SU-DHL-6 (cell line): ENCODE measurements around the gene PRCC.

Experiments
- H2AFZ ChIP-seq: fragments of 200-600 bp; sonication (generic); 2 replicates; pipeline ENCODE4 v1.6.1; 2014; ENCODE audit warnings: low read depth, mild to moderate bottlenecking, moderate library complexity, mixed read lengths, antibody characterized with exemption, low read length; ENCODE audit not compliant: severe bottlenecking
- H3F3A ChIP-seq: fragments of 200-600 bp; shearing (Covaris generic); 2 replicates; pipeline ENCODE4 v1.6.0; 2016; ENCODE audit warnings: antibody characterized with exemption, mild to moderate bottlenecking; ENCODE audit not compliant: insufficient read depth
- H3K27ac ChIP-seq: fragments of 200-600 bp; sonication (generic); 2 replicates; pipeline ENCODE4 v1.5.1; 2016; ENCODE audit warnings: low read depth, mild to moderate bottlenecking, low read length, moderate library complexity, mixed read lengths
- H3K27me3 ChIP-seq: fragments of 200-600 bp; sonication (generic), shearing (Covaris generic); 2 replicates; pipeline ENCODE4 v1.6.0; 2014; ENCODE audit warnings: mild to moderate bottlenecking, low read length
- H3K36me3 ChIP-seq: fragments of 200-600 bp; sonication (generic); 2 replicates; pipeline ENCODE4 v1.6.1; 2014; ENCODE audit warnings: mild to moderate bottlenecking, low read length, mixed read lengths
- H3K4me2 ChIP-seq: fragments of 300-600, 200-600 bp; shearing (Covaris generic), sonication (generic); 2 replicates; pipeline ENCODE4 v1.6.0; 2014; ENCODE audit warnings: low read length, low read depth, mild to moderate bottlenecking; ENCODE audit not compliant: poor library complexity, severe bottlenecking
- H3K4me3 ChIP-seq: fragments of 200-600 bp; sonication (generic); 2 replicates; pipeline ENCODE4 v1.5.1; 2014; ENCODE audit warnings: antibody characterized with exemption, low read length, mild to moderate bottlenecking, mixed read lengths; ENCODE audit not compliant: insufficient read depth, poor library complexity, severe bottlenecking
- H3K79me2 ChIP-seq: fragments of 200-600 bp; sonication (generic); 2 replicates; pipeline ENCODE4 v1.6.1; 2014; ENCODE audit warnings: mild to moderate bottlenecking, low read length, moderate library complexity; ENCODE audit not compliant: insufficient read depth
- H3K9ac ChIP-seq: fragments of 200-600 bp; sonication (generic); 2 replicates; pipeline ENCODE4 v1.7.0; 2014; ENCODE audit warnings: mild to moderate bottlenecking, low read length
- H3K9me2 ChIP-seq: fragments of 200-600 bp; sonication (generic); replicated peaks from 2 replicates; pipeline ENCODE4 v1.6.1; 2014; ENCODE audit warnings: low read length; ENCODE audit not compliant: insufficient read depth
- H3K9me3 ChIP-seq: fragments of 200-600 bp; sonication (generic); 2 replicates; pipeline ENCODE4 v1.6.1; 2014; ENCODE audit warnings: low read length, mixed read lengths; ENCODE audit not compliant: insufficient read depth
- H4K20me1 ChIP-seq: fragments of 200-600 bp; sonication (generic); 2 replicates; pipeline ENCODE4 v1.6.1; 2014; ENCODE audit warnings: low read depth, mild to moderate bottlenecking, antibody characterized with exemption, low read length, moderate library complexity, mixed read lengths
- CTCF ChIP-seq: fragments of 200-600 bp; sonication (generic); IDR thresholded peaks from one replicate; pipeline ENCODE4 v1.5.1; 2017; ENCODE audit warnings: antibody characterized with exemption, mild to moderate bottlenecking, low read length, moderate library complexity; ENCODE audit not compliant: insufficient read depth, poor library complexity, severe bottlenecking
- EZH2phosphoT487 ChIP-seq: fragments of 200-600 bp; sonication (generic), shearing (Covaris generic); conservative IDR thresholded peaks from 2 replicates; pipeline ENCODE4 v1.6.1; 2018; ENCODE audit warnings: mild to moderate bottlenecking, antibody characterized with exemption, low read length, moderate library complexity, mixed read lengths

Gene PRCC

GRCh38 chr1:156832434-156832833 lies 65.1 kb downstream of the PRCC start:
- H3K4me2 ChIP-seq = no peak overlapping the region
- H3K9me2 ChIP-seq = no peaks in the 10 kb centered on the region
- no peaks in the 10 kb centered on the region for H3F3A ChIP-seq
- H3K27me3 ChIP-seq = no peaks in the 10 kb centered on the region
- H3K9ac ChIP-seq = no peak overlapping the region
- no peak overlapping the region for H2AFZ ChIP-seq
- H3K9me3 ChIP-seq = no peaks in the 10 kb centered on the region
- no peaks in the 10 kb centered on the region for H3K79me2 ChIP-seq
- TF ChIP-seq EZH2phosphoT487 (no peak), CTCF (no peak)
- no peak overlapping the region for H3K4me3 ChIP-seq
- no peaks in the 10 kb centered on the region for H3K36me3 ChIP-seq
- no peaks in the 10 kb centered on the region for H4K20me1 ChIP-seq
- H3K27ac ChIP-seq = no peak overlapping the region

GRCh38 chr1:156833603-156834002 lies 66.3 kb downstream of the PRCC start:
- TF ChIP-seq CTCF (no peak), EZH2phosphoT487 (no peak)
- Histone ChIP-seq H3K36me3 (no peaks in the 10 kb centered on the region), H3K4me3 (no peak overlapping the region), H3K9me3 (no peaks in the 10 kb centered on the region), H2AFZ (no peak overlapping the region), H3F3A (no peaks in the 10 kb centered on the region), H3K9ac (no peak overlapping the region), H4K20me1 (no peaks in the 10 kb centered on the region), H3K27me3 (no peaks in the 10 kb centered on the region), H3K27ac (no peak overlapping the region), H3K4me2 (no peak overlapping the region), H3K9me2 (no peaks in the 10 kb centered on the region), H3K79me2 (no peaks in the 10 kb centered on the region)

- no peak overlapping the region for H3K27ac ChIP-seq
- no peaks in the 10 kb centered on the region for H4K20me1 ChIP-seq
- no peak overlapping the region for H3K9ac ChIP-seq
- H3F3A ChIP-seq = no peaks in the 10 kb centered on the region
- H2AFZ ChIP-seq = no peak overlapping the region
- H3K4me3 ChIP-seq = no peak overlapping the region
- H3K9me3 ChIP-seq = no peaks in the 10 kb centered on the region
- no peak overlapping the region for H3K4me2 ChIP-seq
- H3K79me2 ChIP-seq = no peaks in the 10 kb centered on the region
- H3K27me3 ChIP-seq = no peaks in the 10 kb centered on the region
- H3K9me2 ChIP-seq = no peaks in the 10 kb centered on the region
- no peaks in the 10 kb centered on the region for H3K36me3 ChIP-seq
- no peak for TF ChIP-seq CTCF
- TF ChIP-seq EZH2phosphoT487 = no peak
These were observed 67.0 kb downstream of the PRCC start for GRCh38 chr1:156834322-156834721.
